Sciatic nerve (tissue), 2 donors: ENCODE results near the gene IRAK2. TPM values are rescaled to one million over a fixed set of nuclear protein-coding genes. Genes with fewer than 3 reads are reported as not detected.

ENCODE experiments used
- ATAC-seq: fragments of 200-7000 bp; cut with Tn5 transposase; one replicate; pipeline ENCODE4 v1.9.1; 2020; ENCODE audit warnings: mild to moderate bottlenecking, moderate library complexity
- DNase-seq: peaks from one replicate; pipeline ENCODE4 v3.0.0-alpha.2; 2020; ENCODE audit warnings: low spot score
- intact Hi-C: fragments of 100-400 bp; cut with DNase I; formaldehyde crosslinking; loops from one replicate; pipeline ENCODE4 v1.14.2; 2022
- total RNA-seq: library from RNA; stranded (reverse); fragmentation: NEBNext Ultra II Directional; extraction: Animal tissue kit (Norgen Biotek cat#: 25700); gene quantifications from one replicate; pipeline ENCODE4 v1.2.1, GENCODE V29; 2021
- donor health status: DM: no; HTN: no; CAD: no.
- donor health status: DM: no; HTN: no; CAD: no.

The IRAK2 gene
- total RNA-seq, 1 donor from 2014 or later, result 6.4 TPM

DNA sequence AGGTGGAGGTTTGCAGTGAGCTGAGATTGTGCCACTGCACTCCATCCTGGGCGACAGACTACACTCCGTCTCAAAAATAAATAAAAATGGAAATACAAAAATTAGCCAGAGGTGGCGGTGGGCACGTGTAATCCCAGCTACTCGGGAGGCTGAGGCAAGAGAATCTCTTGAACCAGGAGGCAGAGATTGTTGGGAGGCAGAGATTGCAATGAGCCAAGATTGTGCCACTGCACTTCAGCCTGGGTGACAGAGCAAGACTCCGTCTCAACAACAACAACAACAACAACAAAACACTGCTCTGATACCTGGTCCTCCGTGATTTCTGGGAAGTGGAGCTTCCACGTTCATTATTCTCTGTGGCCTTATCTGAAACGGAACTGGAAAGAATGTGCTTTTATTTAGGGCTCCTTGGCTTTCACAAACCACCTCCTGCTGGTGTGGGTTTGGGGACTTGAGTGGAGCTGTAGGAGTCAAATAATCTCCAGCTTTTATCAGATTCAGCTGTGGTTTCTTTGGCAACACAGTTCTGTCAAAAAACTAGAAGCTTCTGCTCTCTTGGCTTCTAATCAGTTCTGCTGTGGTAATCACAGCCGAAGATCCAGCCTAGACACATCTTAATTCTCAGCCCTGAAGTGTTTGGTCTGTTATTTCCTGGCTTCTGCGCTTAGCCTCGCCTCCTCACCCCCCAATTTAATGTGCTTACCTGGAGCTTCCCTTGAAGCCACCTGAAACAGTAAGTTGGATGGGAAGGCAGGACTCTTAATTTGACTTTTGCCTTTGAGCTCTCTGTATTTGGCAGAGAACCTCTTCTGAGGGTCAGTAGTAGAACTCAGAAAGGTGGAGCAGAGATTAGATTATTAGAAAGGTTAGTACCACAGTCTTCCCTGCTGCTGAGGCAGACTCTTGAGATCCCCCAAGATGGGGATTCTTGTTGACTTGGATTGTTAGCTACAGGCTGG is 21.4 kb downstream of the IRAK2 start:
- ATAC-seq, result peak; percentile 47
- DNase-seq, result no peak
- intact Hi-C loops, result no loop called here

- intact Hi-C loops, result no loop called here
- no peak for ATAC-seq
- DNase-seq, result no peak
These were observed 22.7 kb downstream of the IRAK2 start for GRCh38 chr3:10187290-10187876.

GRCh38 chr3:10187944-10188343 is 23.2 kb downstream of the IRAK2 start:
- DNase-seq, result no peak
- intact Hi-C loops, result no loop called here
- no peak for ATAC-seq

GRCh38 chr3:10188804-10189556 is 24.3 kb downstream of the IRAK2 start:
- intact Hi-C loops, result no loop called here
- peak; percentile 4 for ATAC-seq
- no peak for DNase-seq

DNA sequence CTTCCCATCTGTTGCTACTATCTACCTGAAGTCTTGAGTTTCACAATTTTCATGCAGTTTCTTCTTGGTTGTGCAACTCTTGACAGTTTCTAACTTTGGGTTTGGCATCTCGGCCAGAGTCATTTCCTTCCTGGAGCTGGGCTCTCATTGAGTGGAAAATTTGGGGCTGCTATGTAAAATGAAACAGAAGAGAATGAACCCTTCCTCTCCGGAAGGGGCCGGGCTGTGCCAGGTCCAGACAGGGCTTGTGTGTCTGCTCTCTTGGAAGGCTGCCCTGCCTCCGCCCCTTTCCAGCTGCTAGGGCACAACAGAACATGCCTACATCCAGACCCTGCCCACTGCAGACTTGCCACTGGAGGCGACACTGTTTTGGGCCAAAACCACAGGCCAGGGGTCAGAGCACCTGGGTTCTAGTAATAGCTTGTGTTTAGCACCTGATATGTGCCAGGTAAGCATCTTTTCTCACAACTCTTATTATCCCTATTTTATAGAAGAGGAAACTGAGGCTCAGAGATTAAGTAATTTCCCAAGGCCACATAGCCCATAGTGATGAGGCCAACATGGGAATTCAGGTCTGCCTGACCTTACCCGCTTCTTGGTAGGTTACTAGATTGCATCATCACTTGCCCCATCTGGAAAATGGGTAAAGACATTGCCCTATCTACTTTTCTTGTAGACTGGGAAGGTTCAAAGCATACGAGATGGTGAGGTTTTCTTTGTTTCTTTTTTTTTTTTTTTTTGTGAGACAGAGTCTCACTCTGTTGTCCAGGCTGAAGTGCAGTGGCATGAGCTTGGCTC is 25.0 kb downstream of the IRAK2 start:
- DNase-seq (peak; percentile 90), ATAC-seq (peak; percentile 79)
- intact Hi-C loops, result no loop called here

DNA sequence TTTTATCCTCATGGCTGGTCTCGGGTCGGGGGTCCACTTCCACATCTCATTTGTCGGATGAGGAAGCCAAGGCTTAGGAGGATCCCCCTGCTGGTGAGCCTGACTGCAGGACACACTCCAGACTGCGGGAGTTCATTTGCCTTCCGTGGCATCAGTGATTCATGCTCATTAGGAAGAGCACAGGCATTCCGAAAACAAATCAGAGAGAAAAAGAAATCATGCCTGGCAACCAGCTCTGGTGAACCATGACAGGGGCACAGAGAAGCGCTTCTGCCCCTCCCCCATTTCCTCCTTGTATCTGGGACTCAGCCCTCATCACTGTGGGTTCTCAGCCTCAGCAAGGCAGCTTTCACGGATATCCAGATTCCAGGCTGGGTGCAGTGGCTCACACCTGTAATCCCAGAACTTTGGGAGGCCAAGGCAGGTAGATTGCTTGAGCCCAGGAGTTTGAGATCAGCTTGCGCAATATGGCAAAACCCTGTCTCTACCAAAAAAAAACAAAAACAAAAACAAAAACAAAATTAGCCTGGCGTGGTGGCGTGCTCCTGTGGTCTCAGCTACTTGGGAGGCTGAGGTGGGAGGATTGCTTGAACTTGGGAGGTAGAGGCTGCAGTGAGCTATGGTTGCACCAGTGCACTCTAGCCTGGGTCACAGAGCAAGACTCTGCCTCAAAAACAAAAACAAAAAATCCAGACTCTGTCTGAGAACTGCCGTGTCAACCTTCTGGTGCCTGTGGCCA is 28.4 kb downstream of the IRAK2 start:
- DNase-seq, result no peak
- intact Hi-C loops, result no loop called here
- ATAC-seq, result no peak

GRCh38 chr3:10193692-10194327 is 29.1 kb downstream of the IRAK2 start:
- intact Hi-C loops, result no loop called here
- no peak for ATAC-seq
- no peak for DNase-seq

DNA sequence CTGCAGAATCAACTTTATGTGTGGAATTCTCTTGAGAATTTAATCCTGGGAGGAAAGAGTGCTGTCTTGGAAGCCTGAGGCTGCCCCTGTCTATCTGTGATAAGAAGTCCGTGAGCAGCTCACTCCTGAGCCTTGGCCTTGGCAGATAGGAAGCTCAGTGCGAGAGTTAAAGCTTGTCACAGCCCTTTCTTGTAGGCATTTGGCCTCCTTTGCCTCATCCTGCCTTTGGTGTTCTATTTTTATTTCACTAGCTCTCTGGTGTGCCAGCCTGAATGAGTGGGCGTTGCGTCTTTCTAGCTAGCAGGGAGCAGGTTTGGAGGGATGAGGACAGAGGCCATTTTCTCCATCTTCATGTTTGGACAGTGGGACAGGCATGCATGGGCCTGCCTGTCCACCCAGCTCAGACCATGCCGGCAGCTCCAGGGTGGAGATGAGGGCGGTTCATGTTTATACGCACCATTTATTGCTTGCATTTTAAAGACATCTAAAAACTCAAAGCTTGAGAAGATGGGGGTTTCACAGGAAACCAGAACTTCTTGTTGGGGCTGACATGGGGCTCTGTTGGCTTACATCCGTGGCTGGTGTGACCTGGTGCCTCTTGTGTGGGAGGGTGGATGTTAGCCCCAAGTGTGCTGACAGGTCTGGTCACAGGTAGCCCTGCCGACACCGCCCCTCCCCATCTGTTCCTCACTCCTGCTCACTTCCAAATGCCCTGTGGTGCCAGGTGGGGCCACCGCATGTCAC is 29.8 kb downstream of the IRAK2 start:
- intact Hi-C loops, result no loop called here
- DNase-seq (no peak), ATAC-seq (no peak)

DNA sequence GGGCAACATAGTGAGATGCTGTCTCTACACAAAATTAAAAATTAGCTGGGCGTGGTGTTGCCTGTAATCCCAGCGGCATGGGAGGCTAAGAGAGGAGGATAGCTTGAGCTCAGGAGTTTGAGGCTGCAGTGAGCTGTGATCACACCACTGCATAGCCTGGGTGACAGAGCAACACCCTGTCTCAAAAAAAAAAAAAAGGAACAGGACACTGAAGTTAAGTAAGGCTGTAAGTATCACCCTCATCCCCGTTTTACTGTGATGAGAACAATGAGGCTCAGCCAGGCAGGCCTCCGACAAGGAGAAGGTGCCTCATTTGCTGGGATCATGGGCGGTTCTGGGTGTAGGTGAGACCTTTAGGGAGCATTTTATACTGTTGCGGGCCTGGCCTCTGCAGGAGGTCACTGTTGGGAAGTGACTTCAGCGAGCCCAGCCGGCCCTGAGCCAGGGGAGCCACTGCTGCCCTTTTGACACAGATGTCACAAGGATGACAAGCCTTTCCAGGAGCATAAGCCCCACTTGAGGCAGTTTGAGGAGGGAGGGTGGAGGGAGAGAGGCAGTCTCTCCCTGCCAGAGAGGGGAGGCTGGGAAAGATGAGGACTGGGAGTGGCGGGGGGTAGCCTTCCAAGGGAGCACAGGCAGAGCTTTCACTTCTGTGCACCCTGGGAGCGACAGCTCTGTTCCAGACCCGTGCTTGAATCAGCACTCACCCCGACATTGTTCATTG is 30.8 kb downstream of the IRAK2 start:
- intact Hi-C loops, result no loop called here
- no peak for ATAC-seq
- no peak for DNase-seq

- no peak for DNase-seq
- intact Hi-C loops, result no loop called here
- ATAC-seq, result peak; percentile 56
These were observed 31.8 kb downstream of the IRAK2 start for GRCh38 chr3:10196389-10197052.

DNA sequence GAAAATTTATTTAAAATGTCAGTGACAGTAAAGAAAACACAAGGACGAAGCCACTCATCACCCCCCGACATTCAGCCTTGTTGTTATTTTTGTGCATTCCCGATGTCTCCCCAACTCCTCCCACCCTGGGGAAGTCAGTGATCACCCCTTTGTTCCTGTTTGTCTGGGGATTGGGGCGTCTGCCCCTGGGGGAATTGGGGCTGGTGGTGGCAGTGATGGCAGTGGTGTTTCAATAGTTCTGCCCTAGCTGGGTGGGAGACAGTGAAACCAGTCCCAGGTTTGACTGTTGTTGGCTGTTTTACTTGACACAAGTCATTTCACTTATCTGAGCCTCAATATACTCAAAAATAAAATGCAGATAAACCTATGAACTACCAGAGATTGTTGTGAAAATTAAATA is 33.5 kb downstream of the IRAK2 start:
- intact Hi-C loops, result no loop called here
- ATAC-seq (no peak), DNase-seq (no peak)

- DNase-seq, result no peak
- intact Hi-C loops, result no loop called here
- peak; percentile 36 for ATAC-seq
These were observed 34.3 kb downstream of the IRAK2 start for GRCh38 chr3:10198761-10199649.

DNA sequence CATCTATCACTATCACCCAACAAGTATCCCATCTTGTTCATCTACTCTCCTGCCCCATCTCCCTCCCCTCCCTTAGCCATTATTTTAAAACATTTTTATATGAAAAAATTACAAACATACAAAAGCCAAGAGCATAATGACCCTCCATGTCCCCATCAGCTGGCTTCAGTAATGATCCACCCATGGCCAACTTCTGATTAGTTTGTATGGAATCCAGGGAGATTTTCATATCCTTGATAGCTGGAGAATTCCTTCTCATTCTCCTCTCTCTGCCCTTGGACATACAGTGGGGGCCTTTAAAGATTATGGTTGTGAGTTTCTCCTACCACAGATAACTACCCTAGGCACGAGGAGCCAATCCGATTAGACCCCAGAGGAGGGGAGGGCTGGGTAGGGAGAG is 40.2 kb downstream of the IRAK2 start:
- intact Hi-C loops, result no loop called here
- DNase-seq, result no peak

GRCh38 chr3:10205451-10206165 is 40.9 kb downstream of the IRAK2 start:
- DNase-seq, result no peak
- ATAC-seq, result peak; percentile 60
- intact Hi-C loops, result no loop called here

More for the DNA sequence above, 40.2 kb downstream of the IRAK2 start:
- no peak for ATAC-seq

- no peak for DNase-seq
- no peak for ATAC-seq
- intact Hi-C loops, result no loop called here
These were observed 41.4 kb downstream of the IRAK2 start for GRCh38 chr3:10206166-10206511.
